NCI-H2227 (cell line): ENCODE data around the gene VASN.

ENCODE experiments used
- DNase-seq: peaks from one replicate; lab custom pipeline; 2025; ENCODE audit not compliant: unreplicated experiment; lab: John Stamatoyannopoulos, UW

VASN gene

GRCh38 chr16:4401094-4401501, 29.4 kb downstream of the VASN start:
- no peak for DNase-seq

- no peak for DNase-seq
These were observed 29.9 kb downstream of the VASN start for GRCh38 chr16:4401510-4401909.

- DNase-seq: peak; percentile 87
These were observed 30.9 kb downstream of the VASN start for GRCh38 chr16:4402439-4403132.

- DNase-seq: no peak
These were observed 31.7 kb downstream of the VASN start for GRCh38 chr16:4403133-4403949.

GRCh38 chr16:4404247-4404966, 32.8 kb downstream of the VASN start:
- peak; percentile 56 for DNase-seq

- DNase-seq: no peak
These were observed 33.5 kb downstream of the VASN start for GRCh38 chr16:4404967-4405696.

GRCh38 chr16:4407543-4408322, 36.1 kb downstream of the VASN start:
- DNase-seq: no peak

- DNase-seq: no peak
These were observed 36.7 kb downstream of the VASN start for GRCh38 chr16:4408323-4408690.

- DNase-seq: no peak
These were observed 37.7 kb downstream of the VASN start for GRCh38 chr16:4409081-4409932.

GRCh38 chr16:4410335-4411075, 38.9 kb downstream of the VASN start:
- no peak for DNase-seq

- DNase-seq: no peak
These were observed 40.0 kb downstream of the VASN start for GRCh38 chr16:4411684-4412083.

GRCh38 chr16:4412159-4412558, 40.5 kb downstream of the VASN start:
- DNase-seq: no peak

GRCh38 chr16:4412854-4413253, 41.2 kb downstream of the VASN start:
- no peak for DNase-seq

- DNase-seq: no peak
These were observed 42.7 kb downstream of the VASN start for GRCh38 chr16:4414187-4414917.

GRCh38 chr16:4415538-4416199, 44.0 kb downstream of the VASN start:
- peak; percentile 69 for DNase-seq

GRCh38 chr16:4416200-4417032, 44.8 kb downstream of the VASN start, which contains the start of gene CORO7:
Gene CORO7, minus strand, starts transcription at chr16:4416596. Its CDS starts 78 bp downstream, at chr16:4416518.
- DNase-seq: peak; percentile 96
